ENCODE measurements around the gene C11orf21.
"Not testable (repeated sequence)": the region's sequence is repeated elsewhere in the genome, so short reads cannot be mapped to it uniquely, and the experiment has no call there.

Gene C11orf21

GRCh38 chr11:2296913-2297622 is 4.7 kb downstream of the C11orf21 start:
- DNase-seq (ENCODE audit: low read depth in 2 of 2), result no peak

DNA sequence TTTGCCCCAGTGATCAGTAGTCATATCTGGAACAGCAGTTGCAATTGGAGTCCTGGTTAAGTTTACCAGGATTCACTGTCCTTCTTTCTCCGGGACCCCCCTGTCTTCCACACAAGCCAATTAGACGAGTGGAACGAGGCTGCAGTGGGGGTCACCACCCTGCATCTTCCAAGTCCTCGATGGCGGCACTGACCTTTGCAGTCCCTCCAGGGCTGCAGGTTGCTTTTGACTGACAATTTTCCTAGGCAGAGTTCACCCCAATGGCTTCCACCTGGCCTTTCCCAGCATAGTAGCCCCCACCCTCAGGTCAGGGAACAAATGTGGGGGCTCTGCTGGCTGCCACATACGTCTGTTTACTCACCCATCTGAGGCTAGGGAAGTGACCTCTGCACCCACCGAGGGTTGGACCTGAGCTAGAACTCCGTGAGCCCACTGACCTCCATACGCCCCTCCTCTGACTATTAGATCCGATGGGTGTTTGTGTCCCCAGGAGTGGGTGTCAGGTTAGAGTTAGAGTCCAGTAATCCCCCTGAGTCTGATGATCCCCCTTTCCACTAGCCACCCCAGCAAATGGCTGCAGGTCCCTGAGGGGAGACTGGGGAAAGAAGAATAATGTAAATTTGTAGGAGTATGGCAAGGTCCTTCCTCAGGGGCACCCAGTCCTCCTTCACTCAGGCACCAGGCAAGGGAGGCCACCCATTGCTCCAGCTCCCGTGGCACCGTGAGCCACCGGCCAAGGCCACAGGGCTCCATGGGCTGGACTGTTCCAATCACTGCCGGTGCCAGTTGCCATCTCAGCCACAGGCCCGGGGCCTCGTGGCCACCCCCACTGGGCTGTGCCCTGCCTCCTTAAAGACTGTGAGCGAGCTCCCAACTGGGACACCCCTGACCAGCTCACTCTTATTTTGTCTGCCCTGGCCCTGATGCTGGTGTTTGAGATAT is 5.5 kb downstream of the C11orf21 start:
- DNase-seq (ENCODE audit: low read depth in 2 of 2), result no peak

GRCh38 chr11:2294926-2295290 is 6.8 kb downstream of the C11orf21 start:
- DNase-seq (ENCODE audit: low read depth in 2 of 2), result no peak

DNA sequence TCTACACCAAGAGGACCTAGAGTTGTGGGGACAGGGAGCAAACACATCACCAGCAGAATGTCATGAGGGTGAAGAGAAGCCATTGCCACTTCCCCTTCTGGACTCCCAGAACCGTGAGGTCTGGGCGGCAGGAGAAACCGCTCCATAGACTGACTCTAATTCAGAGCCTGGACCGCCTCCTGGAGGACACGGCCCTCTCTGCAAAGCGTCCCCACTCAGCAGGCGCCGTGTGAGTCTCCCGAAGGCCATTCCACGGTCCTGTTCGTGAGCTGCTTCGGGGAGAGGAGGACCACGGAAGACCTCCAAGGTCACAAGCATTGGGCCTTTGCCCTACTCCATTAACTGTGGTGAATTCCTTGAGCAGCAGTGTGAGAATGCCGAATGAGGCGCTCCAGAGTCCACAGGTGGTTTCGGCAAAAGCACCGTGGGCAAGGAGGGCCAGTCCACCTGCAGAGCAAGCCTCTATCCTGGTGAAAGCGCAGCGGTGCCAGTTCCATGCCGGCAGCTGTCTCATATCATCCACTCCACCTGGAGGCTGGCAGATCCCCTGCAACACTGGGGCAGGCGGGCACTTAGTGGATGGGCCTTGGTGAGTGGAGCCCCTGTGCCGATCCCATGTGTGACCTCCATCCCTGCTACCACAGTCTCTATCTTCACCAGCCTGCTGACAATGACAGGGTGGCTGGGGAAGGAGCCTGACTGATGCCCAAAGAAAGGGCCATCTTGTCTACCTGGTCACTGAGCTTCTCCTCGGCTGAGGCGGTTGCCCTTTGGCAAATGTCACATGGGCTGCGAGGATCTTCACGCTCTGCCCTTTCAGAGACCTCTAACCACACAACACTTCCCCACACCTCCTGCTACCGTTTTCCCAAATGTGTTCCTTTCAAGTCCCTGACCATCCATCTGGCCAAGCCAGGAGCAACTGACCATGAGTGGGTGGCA is 7.5 kb downstream of the C11orf21 start:
- no peak for DNase-seq (ENCODE audit: low read depth in 2 of 2)

DNA sequence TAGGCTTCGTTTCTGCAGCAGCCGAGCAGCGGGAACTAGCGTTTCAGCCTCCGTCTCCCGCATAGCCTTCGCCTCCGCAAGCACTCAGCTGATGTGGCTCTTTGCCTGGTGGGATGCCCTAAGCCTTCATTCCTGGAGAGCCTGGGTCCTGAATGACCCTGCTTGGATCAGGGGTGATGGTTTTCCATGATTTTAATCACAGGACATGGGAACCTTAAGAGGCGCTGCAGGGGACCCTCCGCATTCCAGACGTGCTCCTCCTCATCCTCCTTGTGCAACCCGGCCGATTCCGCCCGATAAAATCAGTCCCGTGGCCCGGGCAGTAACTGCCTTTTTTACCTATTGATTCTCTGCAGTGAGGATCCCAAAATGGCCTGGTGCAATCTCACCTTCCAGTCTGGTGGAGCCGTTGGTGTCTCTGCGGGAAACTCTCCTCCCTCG is 8.2 kb downstream of the C11orf21 start:
- no peak for DNase-seq (ENCODE audit: low read depth in 2 of 2)

DNA sequence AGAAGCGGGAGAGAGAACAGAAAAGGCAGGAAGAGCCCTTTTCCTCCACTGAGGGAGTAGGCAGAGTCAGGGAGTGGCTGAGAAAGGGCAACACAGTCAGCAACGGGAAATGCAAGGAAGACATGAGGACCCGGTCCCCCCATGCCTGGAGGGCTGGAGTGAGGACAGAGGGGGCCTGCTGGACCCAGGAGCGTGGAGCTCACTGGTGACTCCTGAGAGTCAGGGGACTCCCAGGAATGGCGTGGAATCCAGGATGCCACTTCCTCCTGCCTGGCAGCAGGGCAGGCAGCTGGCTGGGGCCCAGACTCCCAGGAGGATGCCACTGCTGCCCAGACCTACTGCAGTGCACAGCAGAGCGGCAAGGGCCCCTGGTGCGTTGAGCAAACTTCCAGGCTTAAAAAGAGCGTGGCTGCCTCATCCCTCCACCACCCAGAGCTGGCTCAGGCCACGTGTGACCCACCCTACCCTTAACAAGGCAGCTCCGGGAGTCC is 11.3 kb downstream of the C11orf21 start:
- DNase-seq (ENCODE audit: low read depth in 2 of 2), result no peak

DNA sequence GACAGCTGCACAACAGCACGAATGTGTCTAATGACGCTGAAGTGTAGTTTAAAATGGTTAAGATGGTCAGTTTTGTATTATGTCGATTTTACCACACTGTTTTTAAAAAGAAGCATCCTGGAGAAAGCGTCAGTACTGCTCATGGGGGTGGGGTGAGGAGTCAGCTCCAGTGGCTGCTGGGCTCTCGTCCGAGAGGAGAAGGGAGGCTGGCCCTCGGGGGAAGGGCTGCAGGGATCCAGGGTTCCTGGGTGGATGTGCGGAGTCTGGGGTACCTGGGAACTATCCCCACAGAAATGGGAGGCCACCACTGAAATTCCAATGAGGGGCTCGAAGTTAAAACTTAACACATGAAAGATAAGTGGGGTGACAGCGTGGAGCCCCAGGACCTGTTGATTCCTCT is 11.9 kb downstream of the C11orf21 start:
- DNase-seq (ENCODE audit: low read depth in 2 of 2), result no peak

DNA sequence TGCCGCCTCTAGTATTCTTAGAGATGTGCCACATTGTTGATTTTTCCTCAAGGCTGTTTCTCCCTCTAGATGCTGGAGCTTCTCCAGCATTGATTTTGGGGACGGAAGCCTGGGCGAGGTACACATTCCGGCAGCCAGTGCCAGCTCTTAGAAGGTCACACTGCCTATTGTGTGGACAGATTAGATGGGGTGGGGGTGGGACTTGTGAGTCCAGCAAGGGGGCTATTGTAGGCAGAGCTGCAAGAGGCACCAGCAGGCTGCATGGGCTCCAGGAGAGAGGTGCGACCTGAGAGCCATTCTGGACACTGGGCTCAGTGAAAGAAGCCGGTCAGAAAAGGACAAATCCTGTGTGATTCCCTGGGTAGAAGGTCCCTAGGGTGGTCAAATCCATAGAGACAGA is 12.4 kb downstream of the C11orf21 start:
- DNase-seq (ENCODE audit: low read depth in 2 of 2), result no peak

GRCh38 chr11:2287091-2287490 is 14.6 kb downstream of the C11orf21 start:
- DNase-seq (ENCODE audit: low read depth in 2 of 2), result no peak

DNA sequence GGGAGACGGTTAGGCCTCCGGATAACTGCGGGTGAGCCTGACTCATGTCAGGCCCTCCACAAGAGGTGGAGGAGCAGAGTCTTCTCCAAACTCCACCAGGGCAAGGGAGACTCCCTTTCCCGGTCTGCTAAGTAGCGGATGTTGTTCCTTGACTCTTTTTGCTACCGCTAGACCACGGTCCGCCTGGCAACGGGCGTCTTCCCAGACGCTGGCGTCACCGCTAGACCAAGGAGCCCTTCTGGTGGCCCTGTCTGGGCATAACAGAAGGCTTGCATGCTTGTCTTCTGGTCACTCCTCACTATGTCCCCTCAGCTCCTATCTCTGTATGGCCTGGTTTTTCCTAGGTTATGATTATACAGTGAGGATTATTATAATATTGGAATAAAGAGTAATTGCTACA is 15.4 kb downstream of the C11orf21 start:
- DNase-seq (ENCODE audit: low read depth in 2 of 2), result not testable (repeated sequence)

DNA sequence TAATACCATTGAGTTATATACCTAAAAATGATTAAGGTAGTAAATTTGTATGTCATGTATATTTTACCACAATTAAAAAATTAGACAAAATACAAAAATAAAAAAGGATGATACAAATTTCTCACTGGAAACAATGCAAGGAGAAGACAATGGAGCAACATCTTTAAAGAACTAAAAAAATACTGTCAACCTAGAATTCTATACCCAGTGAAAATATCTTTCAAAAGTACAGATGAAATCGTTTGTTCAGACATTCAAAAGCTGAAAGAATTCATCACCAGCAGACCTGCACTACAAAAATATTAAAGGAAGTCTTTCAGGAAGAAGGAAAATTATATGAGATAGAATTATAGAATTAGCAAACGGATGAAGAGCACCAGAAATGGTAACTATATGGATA is 21.5 kb downstream of the C11orf21 start:
- DNase-seq (ENCODE audit: low read depth in 2 of 2), result no peak

DNA sequence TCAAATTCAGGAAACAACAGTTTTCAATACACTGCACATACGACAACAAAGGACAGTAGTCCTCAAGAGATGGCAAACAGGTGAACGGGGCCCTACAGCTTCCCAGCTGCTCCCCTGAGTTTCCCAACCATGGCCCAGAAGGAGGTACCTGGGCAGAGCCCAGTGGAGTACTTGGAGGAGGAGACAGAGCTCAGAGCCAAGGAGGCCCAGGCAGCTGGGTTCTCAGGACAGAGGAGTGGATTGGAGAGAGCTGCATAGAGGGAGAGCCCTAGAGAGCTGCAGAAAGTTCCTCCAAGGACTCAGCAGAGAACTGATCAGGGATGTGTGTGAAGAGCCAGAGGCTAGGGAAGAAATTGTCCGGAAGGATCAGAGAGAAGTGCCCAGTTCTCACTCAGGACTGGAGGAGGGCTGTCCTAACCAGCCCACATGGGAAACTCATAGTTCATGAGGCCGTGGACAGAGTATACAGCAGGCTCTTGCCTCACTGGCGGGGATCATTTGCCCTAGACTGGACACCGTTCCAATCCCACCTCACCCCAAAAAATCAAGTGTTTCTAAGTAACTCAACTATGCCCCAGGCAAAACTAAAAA is 23.7 kb downstream of the C11orf21 start:
- no peak for DNase-seq (ENCODE audit: low read depth in 2 of 2)

GRCh38 chr11:2277008-2277346 is 24.7 kb downstream of the C11orf21 start:
- DNase-seq (ENCODE audit: low read depth in 2 of 2), result no peak

DNA sequence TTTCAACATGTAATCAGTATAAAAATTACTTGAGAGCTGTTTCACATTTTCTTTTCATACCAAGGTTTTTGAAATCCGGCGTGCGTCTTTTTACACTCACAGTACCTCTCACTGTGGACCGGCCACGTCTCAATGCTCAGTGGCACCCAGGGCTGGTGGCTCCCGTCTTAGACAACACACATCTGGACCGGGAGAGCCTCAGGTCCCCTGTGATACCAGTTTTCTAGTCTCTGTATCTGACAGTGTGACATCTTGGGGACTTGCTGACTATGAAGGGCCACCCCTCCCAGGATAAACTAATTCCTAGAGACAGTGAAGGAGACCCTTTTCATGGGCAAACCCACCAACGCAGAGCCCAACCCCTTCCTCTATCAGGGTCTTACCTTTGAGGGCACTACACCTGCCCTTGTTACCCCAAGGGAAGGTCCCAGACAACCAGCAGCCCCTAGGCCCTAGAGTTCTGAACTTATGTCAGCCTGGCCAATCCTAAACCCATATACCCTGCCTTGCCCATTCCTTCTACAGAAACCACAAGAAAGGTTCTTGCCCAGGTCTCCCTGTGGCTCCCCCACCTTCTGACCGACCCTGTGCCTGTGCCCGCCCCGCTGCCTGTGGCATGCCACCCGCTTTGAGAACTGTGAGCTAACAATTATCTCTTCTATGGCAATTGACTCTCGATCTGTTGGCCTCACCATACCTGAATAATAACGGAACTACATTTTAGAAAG is 25.3 kb downstream of the C11orf21 start:
- no peak for DNase-seq (ENCODE audit: low read depth in 2 of 2)

DNA sequence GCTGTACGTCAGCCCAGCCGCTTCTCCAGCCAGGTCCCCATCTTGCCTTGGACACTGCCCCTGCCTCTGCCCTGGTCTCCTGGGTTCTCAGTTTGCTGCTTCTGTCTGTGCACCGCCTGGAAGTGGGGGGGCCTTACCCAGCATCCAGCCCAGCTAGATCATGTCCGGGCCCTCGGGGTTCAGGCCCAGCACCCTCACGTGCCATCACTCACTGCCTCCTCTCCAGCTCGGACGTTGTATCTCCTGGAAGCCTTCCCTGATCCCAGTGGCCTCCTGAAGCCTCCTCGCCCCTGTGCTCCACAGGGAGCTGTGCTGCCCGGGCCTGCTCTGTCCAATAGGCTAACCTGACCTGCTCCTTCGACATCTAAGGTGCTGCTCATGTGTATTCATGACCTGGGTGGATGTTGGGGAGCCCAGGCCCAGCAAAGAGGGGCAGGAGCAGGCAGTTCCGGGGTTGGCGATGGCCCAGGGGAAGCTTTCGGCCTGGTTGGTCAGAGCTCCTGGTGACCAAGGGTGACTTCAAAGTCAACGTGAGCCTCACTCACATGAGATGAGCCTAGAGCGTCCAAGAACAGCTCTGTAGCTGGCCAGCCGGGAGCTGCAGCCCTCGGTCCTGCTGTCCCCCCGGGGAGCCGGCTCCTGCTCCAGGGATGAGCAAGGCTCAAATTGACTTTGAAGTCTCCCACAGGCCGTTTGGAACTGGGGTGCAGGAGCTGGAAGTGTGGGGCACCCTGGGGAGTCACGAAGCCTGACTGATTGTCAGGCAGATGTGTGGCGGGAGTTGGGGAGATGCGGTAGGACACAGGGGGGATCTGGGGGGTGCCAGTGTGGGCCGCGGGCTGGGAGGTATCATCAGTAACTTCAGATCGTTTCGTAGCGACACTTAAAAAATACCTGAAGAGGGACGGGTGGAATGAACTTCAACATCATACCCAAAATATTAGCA is 26.1 kb downstream of the C11orf21 start:
- no peak for DNase-seq (ENCODE audit: low read depth in 2 of 2)

- DNase-seq (ENCODE audit: low read depth in 2 of 2), result no peak
Measured at GRCh38 chr11:2273771-2274170, 27.9 kb downstream of the C11orf21 start.

DNA sequence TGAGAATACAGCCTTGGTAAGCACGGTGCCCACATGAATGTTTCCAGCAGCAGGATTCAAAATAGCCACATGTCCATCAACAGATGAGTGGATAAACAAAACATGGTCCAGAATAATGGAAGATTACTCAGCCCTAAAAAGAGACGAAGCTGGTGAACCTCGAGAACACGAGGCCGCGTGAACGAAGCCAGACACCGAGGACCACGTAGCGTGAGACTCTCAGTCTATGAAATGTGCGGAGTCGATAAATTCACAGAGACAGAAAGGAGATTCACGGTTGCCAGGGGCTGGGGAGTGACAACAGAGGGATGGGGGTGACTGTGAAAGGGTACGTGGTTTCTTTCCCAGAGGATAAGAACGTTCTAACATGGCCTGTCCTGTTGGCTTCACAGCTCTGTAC is 28.4 kb downstream of the C11orf21 start:
- DNase-seq (ENCODE audit: low read depth in 2 of 2), result no peak

GRCh38 chr11:2272946-2273280 is 28.8 kb downstream of the C11orf21 start:
- no peak for DNase-seq (ENCODE audit: low read depth in 2 of 2)

GRCh38 chr11:2272228-2272945 is 29.3 kb downstream of the C11orf21 start:
- no peak for DNase-seq (ENCODE audit: low read depth in 2 of 2)

All from stimulated activated CD4-positive, alpha-beta T cell treated with anti-CD3 and anti-CD28 coated beads, Interleukin-12 subunit alpha, Interleukin-12 subunit beta, amount 100 ng/mL, for 24 hours (primary cell).